ENCODE data around the gene AAR2.

Gene AAR2

GRCh38 chr20:36219671-36220220 is 16.5 kb upstream of the AAR2 start:
- no peak for DNase-seq

GRCh38 chr20:36225666-36226065 is 10.6 kb upstream of the AAR2 start:
- no peak for DNase-seq

- no peak for DNase-seq
These were observed 7.5 kb upstream of the AAR2 start for GRCh38 chr20:36228770-36229169.

GRCh38 chr20:36230019-36230418 is 6.3 kb upstream of the AAR2 start:
- no peak for DNase-seq

- DNase-seq: no peak
These were observed 4.9 kb upstream of the AAR2 start for GRCh38 chr20:36231331-36231730.

GRCh38 chr20:36234771-36235320 is 1.4 kb upstream of the AAR2 start:
- no peak for DNase-seq

- DNase-seq: no peak
These were observed 476 bp downstream of the AAR2 start for GRCh38 chr20:36236786-36237121.

GRCh38 chr20:36237477-36237876 is 1.2 kb downstream of the AAR2 start:
- no peak for DNase-seq

- DNase-seq: no peak
These were observed 1.9 kb downstream of the AAR2 start for GRCh38 chr20:36238153-36238552.

- DNase-seq: no peak
These were observed 2.5 kb downstream of the AAR2 start for GRCh38 chr20:36238760-36239159.

GRCh38 chr20:36240076-36240475 is 3.8 kb downstream of the AAR2 start:
- no peak for DNase-seq

- no peak for DNase-seq
These were observed 5.4 kb downstream of the AAR2 start for GRCh38 chr20:36241678-36242077.

- DNase-seq: no peak
These were observed 7.4 kb downstream of the AAR2 start for GRCh38 chr20:36243726-36244125.

- no peak for DNase-seq
These were observed 10.1 kb downstream of the AAR2 start for GRCh38 chr20:36246401-36246800.

- DNase-seq: no peak
These were observed 12.6 kb downstream of the AAR2 start for GRCh38 chr20:36248836-36249235.

- no peak for DNase-seq
These were observed 13.2 kb downstream of the AAR2 start for GRCh38 chr20:36249450-36249849.

GRCh38 chr20:36251426-36251825 is 15.1 kb downstream of the AAR2 start:
- DNase-seq: no peak

GRCh38 chr20:36252511-36252910 is 16.2 kb downstream of the AAR2 start:
- DNase-seq: no peak

GRCh38 chr20:36253036-36253435 is 16.8 kb downstream of the AAR2 start:
- DNase-seq: no peak

GRCh38 chr20:36254076-36254475 is 17.8 kb downstream of the AAR2 start:
- no peak for DNase-seq

- DNase-seq: no peak
These were observed 19.2 kb downstream of the AAR2 start for GRCh38 chr20:36255445-36255844.

GRCh38 chr20:36259177-36260061 is 23.1 kb downstream of the AAR2 start:
- no peak for DNase-seq

GRCh38 chr20:36260316-36260715 is 24.0 kb downstream of the AAR2 start:
- no peak for DNase-seq

- DNase-seq: no peak
These were observed 25.3 kb downstream of the AAR2 start for GRCh38 chr20:36261389-36262105.

Data from activated CD4-positive, alpha-beta T cell treated with anti-CD3 and anti-CD28 coated beads, Interleukin-2, amount 50 U/mL, for 1 hour (primary cell).